Ramos (cell line): Measurements from ENCODE around the gene PIMREG.

Experiments used
- in situ Hi-C: fragments of 300-500 bp; cut with MboI; formaldehyde crosslinking; loops from one replicate; pipeline ENCODE4 v1.14.3; 2022; ENCODE audit warnings: low sequenced_read_pairs; ENCODE audit not compliant: unreplicated experiment

The PIMREG gene

DNA sequence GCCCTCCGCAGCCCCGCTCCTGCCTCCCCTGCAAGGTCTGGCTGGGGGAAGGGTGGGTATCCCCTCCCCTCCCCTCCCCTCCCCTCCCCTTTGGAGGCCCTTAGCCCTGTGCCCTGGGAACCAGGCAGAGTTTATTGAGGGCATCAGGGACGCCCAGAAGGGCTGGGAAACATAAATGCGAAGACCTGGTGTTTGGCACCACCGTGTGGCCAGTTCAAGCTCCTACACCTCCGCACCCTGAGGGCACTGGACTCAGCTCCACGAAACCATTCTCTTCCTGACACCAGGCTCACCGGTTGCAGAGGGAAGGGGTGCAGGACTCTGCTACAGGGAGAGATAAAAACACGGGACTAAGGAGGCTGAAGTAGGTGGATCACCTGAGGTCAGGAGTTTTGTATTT, 8.3 kb upstream of the PIMREG start:
- in situ Hi-C loops, result no loop called here

- in situ Hi-C loops, result no loop called here
Measured at GRCh38 chr17:6437466-6437865, 6.8 kb upstream of the PIMREG start.

DNA sequence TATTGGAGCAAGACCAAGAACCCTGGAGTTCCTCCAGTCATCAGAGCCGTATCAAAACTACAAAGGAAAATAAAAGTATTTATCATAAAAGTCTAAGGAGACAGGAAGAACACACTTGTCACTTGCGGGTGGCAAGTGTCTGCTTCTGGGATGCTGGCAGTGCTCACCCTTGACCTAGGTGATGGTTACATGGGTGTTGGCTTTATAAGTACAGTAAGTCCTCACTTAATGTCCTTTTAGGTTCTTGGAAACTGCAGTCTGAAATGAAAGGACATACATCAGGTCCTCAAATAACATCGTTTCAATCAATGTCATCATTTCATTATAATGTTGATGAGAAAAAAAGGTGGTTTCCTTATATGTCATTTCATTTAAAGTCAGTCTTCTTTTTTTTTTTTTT, 6.3 kb upstream of the PIMREG start:
- in situ Hi-C loops, result no loop called here

- in situ Hi-C loops, result no loop called here
Measured at GRCh38 chr17:6439951-6440350, 4.3 kb upstream of the PIMREG start.

- in situ Hi-C loops, result no loop called here
Measured at GRCh38 chr17:6442775-6443174, 1.5 kb upstream of the PIMREG start.

DNA sequence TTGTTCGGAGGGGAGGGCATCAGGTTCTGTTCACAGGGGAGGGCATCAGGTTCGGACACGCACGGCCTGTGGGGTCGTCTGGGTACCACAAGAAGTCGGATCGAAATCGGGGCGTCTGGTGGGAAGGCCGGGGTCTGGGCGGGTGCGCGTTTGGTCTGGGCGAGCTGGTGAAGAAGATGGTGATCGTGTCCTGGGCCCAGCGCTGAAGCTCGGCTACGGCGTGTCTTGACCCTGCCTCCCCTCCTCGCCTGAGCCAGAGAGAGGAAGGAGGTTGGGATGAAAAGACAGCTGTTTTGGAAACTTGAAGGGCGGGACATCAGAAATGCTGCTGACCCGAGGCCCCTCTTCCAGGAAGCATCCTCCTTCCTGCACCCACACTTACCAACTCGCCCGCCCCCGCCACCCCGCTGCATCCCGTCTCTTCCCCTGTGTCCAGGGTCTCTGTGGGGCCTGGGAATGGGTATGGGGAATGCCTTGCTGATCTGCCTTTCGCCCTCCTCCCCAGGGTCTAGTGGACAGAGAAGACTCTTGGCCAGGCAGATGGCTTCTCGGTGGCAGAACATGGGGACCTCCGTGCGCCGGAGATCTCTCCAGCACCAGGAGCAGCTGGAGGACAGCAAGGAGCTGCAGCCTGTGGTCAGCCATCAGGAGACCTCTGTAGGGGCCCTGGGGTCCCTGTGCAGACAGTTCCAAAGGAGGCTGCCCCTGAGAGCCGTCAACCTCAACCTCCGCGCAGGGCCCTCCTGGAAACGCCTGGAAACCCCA, 498 bp downstream of the PIMREG start:
- in situ Hi-C loops, result no loop called here

- in situ Hi-C loops, result no loop called here
Measured at GRCh38 chr17:6446516-6447100, 2.4 kb downstream of the PIMREG start.

- in situ Hi-C loops, result no loop called here
Measured at GRCh38 chr17:6448473-6448872, 4.2 kb downstream of the PIMREG start.

GRCh38 chr17:6449307-6449706, 5.1 kb downstream of the PIMREG start:
- in situ Hi-C loops, result no loop called here

- in situ Hi-C loops, result no loop called here
Measured at GRCh38 chr17:6450926-6451832, 6.9 kb downstream of the PIMREG start.

DNA sequence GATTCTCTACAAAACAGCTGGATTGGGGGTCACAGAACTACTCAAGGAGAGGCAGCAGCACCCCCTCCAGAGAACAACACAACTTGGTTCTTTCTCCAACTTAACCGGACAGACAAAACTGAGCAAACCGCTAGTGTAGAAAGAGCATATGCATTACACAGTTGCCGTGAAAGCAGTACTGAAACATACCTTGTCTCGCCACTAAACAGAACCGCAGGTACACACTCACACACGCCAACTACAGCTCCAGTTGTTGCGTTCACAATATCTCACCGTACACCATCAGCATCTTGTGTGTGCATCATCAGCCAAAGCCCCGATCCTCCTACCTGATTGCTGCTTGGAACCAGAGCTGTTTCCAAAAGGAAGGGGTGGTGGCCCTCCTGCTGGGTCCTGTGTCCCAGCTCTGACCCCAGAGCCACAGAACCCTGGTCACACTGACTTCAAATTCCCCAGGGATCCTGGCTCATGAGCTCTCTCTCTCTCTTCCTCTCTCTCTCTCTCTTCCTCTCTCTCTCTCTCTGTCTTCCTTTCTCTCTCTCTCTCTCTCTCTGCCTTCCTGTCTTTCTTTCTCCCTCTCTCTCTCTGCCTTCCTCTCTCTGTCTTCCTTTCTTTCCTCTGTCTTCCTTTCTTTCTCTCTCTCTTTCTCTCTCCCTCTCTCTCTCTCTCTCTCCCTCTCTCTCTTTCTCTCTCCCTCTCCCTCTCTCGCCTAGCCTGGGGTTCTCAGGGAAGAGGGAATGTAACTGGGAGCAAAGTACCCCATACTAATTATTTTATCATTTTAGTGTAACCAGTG, 8.4 kb downstream of the PIMREG start:
- in situ Hi-C loops, result no loop called here

GRCh38 chr17:6453279-6454024, 9.2 kb downstream of the PIMREG start:
- in situ Hi-C loops, result no loop called here

DNA sequence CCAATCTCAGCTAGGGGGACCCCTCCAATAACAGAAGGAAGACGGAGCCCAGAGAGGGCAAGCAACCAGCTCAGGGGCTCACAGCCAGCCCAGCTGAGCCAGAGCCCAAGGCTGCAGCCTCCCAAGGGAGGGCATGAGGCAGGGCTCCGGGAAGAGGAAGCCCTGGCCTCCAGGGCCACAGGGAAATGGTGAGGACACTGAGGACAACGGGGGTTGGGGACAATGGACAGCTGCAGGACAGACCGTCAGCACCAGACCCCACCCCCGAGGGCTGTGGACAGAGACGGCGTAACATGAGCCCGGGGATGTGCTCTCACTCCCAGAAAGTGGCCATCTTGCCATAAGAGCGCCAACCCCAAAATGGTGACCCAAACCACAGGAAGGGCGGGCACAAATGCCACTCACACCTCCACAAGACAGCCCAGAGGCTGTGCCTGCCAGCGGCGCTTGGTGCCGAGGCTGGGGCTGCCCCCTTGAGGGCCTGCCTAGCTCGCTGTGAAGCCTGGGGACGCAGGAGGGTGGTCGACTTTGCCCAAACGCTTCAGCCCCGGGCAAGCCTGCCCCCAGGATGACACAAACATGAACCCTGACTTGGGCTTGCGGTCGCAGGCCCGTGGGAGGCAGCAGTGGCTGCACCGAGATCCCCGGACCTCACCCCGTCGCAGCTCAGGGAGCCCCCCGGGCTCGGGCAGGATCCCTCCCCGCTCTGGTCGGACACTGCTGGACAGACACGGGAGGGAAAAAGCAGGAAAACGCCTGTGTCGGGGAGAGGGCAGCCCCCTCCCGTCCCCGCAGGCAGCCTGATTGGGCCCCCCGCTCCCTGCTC, 10.5 kb downstream of the PIMREG start:
- in situ Hi-C loops, result no loop called here

DNA sequence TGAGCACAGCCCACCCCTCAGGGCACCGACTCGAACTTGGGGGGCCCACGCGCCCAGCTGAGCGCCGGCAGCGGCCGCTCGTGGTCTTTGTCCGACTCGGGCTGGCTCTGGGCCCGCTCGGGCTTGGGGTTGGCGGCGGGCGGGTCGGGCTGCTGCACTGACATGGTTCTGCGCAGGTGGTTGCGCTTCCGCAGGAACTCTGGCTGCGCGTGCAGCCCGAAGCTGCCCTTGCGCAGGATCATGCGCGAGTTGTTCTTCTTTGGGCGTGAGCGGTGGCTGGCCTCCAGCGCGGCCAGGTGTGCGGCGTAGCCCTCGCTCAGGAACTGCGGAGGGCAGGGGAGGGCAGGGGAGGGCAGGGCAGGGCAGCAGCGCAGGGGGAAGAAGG, 11.1 kb downstream of the PIMREG start:
- in situ Hi-C loops, result no loop called here

DNA sequence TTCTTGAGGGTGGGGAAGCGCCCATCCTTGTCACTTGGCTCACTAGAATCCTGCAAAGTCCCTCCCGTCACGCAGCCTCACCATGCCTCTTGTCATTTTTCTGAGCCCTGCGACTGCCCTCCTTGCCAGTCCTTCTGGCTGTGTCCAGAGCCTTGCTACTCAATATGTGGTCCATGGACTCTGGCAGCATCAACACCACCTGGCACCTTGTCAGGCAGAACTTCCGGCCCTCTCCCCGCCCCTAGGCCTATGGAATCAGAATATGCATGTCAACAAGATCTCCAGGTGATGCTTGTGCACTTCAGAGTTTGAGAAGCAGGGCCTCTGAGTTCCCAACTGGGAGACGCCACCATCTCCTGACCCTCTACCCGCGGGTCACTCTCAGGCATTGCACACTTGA, 12.1 kb downstream of the PIMREG start:
- in situ Hi-C loops, result no loop called here

GRCh38 chr17:6456914-6457687, 12.8 kb downstream of the PIMREG start:
- in situ Hi-C loops, result no loop called here

GRCh38 chr17:6457688-6458459, 13.6 kb downstream of the PIMREG start:
- in situ Hi-C loops, result no loop called here
